COLO668 (cell line): ENCODE data around the gene TDRD7.

Source experiments
- DNase-seq: peaks from one replicate; lab custom pipeline; 2025; ENCODE audit not compliant: unreplicated experiment; lab: John Stamatoyannopoulos, UW

Gene TDRD7

DNA sequence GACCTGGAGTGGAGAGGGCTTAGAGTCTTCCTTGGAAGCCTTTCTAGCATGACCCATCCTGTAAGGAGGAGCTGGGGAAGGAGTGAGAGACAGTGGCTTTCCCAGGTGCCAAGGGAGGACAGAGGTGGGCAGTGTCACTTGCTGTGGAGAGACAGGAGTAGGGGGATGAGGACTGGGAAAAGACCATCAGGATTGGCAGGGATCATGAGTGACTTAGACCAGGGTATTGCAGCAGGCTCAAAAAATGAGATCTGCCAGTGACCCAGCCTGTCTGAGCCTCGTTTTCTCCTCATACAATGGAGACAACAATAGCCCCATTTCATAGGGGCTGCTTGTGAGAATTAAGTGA is 91.9 kb downstream of the TDRD7 start:
- no peak for DNase-seq

DNA sequence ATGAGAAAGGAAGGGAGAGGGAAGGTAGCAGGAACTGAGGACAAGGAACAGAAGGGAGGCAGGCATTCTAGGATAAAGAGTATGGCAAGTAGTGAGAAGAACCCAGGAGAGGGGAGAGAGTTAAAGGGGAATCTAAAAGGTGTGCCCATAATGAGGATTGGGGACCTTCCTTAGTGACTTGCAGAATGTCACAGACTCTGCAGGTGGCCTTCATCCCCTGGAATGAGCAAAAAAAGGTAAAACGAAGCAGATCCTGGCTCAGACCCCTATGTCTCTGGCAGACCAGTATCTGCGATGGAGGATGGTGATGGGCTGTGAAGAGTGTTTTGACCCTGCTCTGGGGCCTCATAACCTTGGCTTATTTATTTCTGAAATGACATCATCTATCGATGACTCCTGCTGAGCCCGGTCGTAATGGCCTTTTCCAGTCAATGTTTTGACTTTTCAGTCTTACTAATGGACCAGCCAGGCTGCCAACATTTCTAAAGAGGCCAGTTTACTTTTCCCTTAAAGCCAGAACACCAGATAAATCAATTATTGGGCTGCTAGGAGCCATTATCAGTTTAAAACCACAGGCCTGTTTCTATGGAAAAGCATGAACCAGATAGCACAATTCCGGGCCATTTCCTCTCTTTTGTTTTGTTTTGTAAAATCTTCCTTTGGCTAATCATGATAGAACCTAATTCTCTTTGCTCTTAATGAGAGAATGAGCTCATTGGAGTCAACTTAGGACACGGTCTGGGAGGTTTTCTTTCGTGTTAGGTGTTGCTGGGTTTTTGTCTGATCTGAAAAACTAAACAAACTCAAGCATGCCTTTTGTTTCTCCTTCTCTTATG is 92.7 kb downstream of the TDRD7 start:
- DNase-seq = no peak

DNA sequence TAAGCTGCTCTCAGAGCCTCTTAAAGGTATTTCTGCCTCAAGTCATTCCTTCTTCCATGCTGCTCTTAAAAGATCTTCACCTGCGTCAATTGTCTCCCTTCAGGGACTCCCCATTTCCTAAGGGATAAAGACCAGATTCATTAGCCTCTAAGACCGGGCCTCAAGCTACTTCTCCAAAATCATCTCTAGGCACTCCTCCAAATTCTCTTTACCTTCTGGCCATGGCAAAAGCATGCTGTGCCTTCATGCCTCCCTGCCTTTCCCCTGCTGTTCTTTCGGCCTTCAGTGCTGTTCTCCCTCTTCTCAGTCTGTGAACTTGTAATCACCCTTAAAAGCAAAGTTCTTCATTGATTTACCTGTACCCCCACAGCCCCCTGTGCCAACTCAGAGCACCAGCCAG is 93.9 kb downstream of the TDRD7 start:
- no peak for DNase-seq

DNA sequence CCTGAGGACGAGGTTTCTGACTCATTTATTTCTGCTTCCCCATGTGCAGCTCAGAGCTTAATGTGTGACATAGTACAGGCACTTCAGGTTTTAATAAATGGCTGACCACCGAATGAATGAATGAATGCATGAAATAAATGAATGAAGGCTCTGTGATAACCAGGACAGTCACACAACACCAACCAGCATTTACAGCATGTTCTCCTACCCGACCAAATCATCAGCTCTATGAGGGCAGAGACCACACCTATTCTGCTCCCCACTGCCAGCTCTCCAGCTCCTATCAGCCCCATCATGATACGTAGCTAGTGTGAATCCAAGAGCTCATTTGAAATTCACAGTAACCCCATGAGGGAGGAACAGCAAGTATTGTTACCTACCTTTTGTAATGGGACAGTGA is 94.4 kb downstream of the TDRD7 start:
- DNase-seq = no peak

DNA sequence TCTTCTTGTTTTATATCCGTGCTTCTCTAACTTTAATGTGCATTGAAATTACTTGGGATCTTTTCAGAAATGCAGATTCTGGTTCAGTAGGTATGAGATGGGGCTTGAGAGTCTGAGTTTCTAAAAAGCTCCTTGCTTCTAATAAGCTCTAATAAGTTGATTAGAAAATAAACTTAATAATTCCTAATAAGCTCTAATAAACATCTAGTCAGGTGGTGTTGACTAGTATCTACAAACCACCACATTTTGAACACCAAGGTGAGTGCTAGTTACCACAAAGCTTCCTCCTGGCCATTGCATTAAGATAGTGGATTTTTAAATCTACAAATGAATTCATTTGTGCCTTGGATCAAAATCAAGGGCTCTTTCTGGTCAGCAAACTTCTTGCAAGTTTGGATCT is 94.9 kb downstream of the TDRD7 start:
- no peak for DNase-seq

DNA sequence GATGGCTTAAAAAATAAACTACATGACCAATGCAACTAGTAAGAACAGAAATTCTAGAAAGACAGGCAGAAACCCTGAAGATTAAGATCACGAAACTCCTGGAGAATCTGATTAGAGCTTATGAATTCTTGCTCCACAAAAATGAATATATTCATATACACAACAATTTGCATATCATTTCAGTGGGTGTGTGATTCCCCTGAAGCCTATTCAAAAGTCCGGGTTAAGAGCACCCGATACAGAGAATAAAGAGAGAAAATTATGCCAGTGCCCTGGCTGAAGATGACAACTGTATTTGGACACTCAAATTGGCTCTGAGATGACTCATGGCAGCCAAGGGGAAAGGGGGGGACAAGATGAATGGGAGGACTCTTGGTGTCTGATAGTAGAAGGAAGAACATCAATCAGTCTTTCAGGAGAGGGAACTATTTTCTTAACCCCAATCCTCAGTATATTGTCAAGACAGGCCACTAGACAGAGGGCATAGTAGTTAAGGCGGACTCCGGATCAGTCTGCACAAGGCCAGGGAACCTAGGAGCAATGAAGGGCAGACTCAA is 95.6 kb downstream of the TDRD7 start:
- no peak for DNase-seq

DNA sequence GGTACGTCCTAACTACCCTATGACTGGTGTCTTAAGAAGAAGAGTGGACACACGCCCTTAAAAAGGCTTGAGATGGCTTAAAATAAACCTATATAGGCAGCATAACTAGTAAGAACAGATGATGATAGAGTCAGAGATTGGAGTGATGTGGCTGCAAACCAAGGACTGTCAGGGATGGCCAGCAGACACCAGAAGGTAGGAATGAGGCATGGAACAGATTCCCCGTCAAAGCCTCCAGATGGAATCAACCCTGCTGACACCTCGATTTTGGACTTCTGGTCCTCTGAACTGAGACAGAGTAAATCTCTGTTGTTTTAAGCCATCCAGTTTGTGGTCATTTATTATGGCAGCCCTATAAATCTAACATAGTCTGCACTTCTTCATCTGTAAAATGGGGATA is 97.0 kb downstream of the TDRD7 start:
- no peak for DNase-seq

DNA sequence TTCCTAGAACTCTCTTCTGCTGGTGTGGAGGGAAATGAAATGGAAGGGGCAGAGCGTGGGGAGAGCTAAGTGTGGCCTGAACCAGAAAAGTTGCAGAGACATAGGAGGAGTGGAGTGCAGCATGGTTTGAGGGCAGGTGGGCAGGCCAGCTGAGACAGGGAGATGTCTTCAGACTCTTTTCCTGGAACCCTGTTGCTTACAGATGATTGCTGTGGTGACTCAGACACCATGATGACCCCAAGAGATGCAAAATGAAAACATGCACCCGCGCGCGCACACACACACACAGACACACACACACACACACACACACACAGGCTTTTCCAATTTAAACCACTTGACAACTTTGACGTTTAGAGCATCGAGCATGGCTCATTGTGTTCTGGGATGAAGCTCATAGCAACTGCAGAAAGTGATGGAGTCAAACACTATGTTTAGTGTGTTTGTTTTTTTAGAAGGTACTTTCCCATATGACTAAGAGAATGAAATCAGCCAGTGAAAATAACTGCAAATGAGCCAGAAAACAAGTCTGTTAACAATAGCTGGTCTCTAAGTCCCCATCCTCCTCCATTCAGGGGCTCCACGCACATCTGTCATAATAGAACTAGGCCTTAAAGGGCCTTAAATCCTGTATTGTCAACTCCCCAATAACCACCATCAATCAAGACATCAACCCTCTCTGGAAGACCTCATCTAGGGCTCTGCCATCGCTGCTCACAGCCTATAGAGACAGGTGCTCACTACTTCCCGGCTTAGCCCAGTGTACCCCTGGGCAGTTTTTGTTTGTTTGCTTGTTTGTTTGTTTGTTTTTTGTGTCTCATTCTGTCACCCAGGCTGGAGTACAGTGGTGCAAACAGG is 99.1 kb downstream of the TDRD7 start:
- DNase-seq = peak; percentile 35

DNA sequence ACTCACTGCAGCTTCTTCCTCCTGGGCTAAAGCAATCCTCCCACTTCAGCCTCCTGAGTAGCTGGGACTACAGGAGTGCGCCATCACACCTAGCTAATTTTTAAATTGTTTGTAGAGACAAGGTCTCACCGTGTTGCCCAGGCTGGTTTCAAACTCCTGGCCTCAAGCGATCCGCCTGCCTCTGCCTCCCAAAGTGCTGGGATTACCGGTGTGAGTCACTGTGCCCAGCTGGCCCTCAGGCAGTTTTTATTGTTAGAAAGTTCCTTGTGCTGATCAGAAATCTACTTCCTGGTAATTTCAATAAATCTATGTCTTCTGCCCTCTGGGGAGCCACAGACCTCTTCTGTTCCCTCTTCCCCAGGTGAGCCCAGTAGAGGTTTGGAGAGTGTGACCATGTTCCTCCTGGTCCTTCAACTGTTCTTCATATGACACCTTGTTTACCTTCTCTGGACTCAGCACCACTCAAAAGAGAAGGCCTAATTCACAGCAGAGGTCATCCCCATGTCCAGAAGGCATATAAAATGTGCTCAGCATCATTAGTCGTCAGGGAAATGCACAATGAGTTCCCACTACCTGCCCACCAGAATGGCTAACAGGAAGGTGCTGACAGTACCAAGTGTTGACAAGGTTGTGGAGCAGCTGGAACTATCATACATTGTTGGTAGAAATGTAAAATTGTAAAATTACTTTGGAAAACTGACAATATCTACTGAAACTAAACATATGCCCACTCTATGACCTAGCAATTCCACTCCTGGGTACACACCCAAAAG is 99.9 kb downstream of the TDRD7 start:
- peak; percentile 41 for DNase-seq

DNA sequence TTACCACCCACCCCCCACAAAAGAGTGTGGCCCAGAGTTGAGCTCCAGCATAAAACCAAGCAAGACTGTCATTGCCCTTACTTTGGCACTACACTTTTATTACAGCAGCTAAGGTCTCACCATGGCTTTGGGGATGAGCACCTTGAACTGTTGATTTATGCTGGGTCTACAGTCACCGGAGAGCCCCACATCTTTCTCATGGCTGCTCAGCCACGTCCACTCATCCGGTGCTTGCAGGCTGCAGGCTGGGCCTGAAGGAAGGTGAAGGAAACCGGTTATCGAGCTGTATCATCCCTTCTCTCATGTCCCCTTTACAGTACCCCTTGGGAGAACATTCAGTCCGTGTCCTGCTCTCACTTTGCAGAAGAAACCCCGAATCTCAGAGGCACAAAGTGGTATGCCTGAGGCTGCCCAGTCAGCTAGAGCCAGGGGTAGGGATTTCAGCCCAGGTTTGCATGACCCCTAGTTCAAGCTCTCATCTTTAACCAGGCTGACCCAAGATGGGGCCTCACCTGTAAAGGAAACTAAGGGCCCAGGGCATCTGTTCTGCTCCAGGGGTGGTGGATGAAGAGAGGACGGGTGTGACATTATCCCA is 101.2 kb downstream of the TDRD7 start:
- no peak for DNase-seq

DNA sequence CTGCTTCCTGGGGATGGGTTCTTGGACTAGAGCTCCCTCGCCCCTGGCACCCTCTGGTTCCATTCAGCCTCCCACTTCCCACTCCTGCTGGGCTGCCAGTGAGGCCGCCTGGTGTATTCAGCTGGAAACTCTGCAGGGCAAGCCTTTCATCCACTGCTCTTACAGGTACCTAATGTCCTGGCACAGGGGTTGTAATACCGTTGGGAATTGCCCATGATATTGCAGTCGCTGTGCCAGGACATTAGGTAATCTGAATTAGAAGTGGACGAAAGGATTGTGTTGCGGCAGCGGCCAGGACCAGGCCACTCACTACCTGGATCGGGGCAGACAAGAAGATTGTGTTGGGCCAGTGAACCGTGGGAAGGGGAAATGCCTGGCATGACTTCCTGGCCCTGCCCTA is 102.6 kb downstream of the TDRD7 start:
- DNase-seq = no peak

DNA sequence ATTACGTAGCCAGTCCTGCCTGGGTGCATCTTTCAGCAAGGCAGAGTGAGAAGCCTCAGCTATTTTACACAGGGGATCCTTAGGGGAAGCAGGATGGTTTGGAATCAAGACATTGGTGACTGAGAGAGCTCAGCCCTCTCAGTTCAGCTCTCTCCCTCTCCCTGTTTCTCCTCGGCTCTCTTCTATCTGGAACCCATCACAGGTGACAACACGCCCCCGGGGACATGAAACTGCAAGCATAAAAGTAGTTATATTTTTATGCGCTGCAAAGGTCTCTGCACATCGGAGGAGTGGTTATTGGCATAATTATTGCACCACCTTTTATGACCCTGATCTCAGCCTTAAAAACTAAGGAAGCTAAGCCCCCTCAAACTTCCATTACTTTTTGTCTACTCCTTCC is 103.8 kb downstream of the TDRD7 start:
- DNase-seq = no peak

DNA sequence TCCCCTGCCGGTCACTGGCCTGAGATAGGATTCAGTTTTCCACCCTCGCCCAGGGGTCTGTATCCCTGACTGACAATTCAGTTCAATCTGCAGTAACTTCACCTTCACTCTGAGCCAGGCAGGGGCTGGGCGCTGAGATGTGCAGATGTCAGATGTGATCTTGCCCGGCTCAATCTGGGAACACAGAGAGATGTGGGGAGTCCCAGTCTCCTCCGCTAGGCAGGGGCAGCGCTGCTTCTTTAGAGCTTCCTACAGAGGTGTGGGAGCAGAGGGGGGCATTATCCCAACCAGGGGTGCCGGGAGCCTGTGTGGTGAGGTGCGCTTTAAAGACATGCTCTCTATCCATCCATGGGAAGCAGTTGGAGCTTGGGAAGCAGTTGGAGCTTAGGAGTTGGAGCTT is 104.2 kb downstream of the TDRD7 start:
- DNase-seq = no peak

DNA sequence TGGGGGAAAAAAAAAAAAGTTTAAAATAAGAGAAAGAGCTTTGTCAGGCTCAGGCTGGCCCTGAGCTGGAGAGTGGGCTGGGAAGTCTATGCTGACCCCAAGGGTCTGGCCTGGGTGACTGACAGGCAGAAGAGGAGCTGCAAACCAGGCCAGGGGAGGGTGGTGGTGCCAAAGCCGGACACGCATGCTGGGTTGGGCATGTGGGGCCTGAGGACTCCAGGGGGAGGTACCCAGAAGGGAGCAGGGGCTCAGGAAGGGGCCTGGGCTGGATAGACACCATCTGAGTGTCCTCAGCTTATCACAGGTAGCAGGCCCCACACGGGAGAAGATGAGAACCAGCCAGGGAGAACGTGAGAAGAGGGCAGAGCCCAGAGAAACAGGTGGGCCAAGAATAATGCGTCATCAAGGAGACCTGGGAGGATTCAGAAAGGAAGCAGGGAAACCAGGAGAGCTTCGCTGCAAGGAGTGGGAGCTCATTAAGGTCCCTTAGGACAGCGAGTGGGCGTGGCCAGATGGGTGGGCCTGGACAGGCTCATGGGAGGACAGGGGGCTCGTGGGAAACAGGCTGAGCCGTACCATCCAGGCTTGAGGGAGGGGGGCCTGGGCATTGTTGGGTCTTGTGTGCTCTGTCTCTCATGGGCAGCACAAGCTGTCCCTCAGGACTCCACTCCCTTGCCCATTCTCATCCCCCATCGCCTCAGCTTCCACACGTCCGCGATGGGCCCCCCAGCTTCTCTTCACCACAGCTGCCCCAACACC is 105.6 kb downstream of the TDRD7 start:
- DNase-seq = no peak

DNA sequence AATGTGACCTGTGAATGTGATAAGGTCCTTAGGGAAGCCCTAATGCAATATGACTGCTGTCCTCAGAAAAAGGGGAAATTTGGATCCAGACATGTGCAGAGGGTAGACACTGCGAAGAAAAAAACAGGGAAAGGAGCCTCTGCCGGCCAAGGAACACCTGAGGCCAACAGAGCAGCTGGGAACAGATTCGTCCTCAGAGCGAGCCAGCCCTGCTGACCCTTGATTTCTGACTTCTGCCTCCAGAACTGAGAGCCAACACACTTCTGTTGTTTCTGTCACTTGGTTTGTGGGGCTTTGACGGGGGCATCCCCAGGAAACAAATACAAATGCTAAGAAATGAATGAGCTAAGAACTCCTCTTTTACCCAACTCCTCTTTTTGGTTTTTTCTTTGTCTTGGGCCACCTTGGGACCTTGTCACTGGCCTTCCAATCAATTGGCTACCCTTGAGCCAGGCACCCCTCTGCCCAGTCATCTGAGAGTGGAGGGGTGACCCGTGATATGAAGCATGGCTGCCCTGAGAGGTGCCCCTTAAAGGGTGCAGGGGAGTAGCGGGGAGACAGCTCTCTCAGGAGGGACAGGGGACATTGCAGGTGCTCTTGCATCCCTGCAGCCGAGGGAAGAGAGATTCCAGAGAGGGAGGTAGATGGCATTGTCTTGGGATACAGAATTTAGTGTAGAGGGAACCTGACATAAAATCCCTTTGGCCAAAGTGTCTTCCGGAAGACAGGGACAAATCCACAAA is 106.4 kb downstream of the TDRD7 start:
- no peak for DNase-seq

DNA sequence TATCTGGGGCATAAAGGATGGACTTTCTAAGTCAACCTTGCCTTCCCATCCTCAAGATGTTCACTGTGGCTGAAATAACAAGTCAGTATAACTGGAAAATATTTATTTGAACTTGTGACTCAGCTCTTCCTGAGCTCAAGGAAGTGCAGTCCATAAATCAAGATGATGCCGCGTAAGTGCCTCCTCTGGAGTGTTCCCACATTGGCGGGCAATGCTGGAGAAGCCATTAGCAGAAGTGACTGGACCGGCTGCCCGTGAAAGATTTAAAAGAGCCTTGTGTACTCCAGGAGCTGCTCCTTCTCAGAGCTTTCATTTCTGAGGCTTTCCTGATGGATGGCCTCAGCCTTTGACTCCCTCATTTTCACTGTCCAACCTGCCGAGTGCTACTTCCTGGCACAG is 107.0 kb downstream of the TDRD7 start:
- peak; percentile 31 for DNase-seq

DNA sequence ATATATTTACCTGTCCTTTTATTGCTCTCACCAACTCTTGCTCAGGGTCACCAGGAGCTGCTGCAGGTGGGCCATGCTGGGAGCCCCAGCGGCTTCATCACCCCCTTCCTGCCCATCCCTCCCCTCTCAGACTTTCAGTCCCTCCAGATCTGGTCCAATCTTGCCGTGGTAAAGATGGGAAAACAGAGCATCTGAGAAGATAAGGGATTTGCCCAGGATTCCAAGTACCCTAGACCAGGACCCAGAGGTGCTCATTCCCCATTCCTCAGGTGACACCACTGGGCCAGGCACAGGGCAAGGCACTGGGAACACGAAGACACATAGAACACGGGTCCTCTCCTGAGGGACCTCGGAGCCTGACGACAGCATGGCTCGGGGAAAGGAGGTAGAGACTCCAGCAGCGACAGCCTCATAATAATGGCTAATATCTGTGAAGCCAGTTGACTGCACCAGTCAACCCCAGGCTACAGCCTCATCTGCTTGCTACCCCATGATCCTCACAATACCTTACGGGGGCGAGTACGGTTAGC is 107.6 kb downstream of the TDRD7 start:
- no peak for DNase-seq

DNA sequence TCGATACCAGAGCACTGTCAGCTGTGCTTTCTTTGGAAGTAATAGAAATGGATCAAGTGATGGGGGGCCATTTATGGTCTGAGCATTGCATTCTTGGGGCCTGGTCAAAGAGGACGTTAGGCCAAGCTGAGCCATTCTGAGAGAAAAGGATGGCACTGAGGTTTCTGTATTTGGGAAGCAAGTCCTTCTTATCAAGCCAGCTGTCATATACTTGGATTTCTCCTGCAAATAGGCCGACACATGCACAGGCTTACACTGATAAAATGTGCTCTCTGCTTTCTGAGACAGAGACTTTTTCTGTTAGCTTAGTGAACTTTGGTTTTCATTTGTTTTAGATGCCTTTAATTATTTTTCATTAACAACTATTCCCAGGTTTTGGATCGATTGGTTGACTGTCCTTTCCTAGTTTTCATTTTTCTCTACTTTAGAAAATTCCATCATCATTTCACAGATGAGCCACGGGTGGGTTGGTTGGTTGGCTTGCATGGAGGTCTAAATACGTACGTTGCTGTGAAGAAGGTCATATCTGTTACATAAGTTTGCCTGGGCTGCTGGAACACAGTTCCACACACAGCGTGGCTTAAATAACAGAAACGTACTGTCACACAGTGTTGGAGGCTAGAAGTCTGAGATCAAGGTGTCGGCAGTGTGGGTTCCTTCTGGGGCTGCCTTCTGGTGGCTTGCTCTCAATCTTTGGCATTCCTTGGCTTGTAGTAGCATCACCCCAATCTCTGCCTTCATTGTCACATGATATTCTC is 109.9 kb downstream of the TDRD7 start:
- no peak for DNase-seq

DNA sequence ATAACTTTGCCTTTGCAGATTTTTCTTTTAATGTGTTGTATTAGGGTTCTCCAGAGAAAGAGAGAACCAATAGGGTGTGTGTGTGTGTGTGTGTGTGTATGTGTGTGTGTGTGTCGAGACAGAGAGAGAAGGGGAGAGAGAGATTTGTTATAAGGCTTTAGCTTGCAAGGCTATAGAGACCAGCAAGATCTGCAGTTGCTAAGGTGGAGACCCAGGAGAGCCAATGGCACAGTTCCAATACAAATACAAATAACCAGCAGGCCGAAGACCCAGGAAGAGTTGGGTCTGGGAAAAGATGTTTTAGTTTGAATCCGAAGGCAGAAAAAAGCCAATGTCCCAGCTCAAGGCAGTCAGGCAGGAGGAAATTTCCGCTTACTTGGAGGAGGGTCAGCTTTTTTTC is 112.5 kb downstream of the TDRD7 start:
- no peak for DNase-seq
